Smooth muscle cell (in vitro differentiated cells): ENCODE measurements around the gene MAGI1. TPM values are rescaled to one million over a fixed set of nuclear protein-coding genes. Genes with fewer than 3 reads are reported as not detected.

ENCODE experiments used
- DNase-seq: peaks from one replicate; lab custom pipeline; 2025; ENCODE audit not compliant: unreplicated experiment; lab: John Stamatoyannopoulos, UW
- H2AFZ ChIP-seq: fragments of 200-600 bp; sonication (generic); 2 replicates; pipeline ENCODE4 v1.6.0; 2016; ENCODE audit warnings: antibody characterized with exemption, low read depth, mild to moderate bottlenecking
- H3F3A ChIP-seq: fragments of 200-600 bp; sonication (generic); 2 replicates; pipeline ENCODE4 v1.6.0; 2017; ENCODE audit warnings: antibody characterized with exemption, low read depth
- H3K27ac ChIP-seq: fragments of 200-600 bp; sonication (generic); 2 replicates; pipeline ENCODE4 v1.5.1; 2016; ENCODE audit warnings: low read depth, mild to moderate bottlenecking
- H3K27me3 ChIP-seq: fragments of 200-600 bp; sonication (generic); 2 replicates; pipeline ENCODE4 v1.6.1; 2016; ENCODE audit warnings: low read depth, mild to moderate bottlenecking
- H3K36me3 ChIP-seq: fragments of 200-600 bp; sonication (generic); 2 replicates; pipeline ENCODE4 v1.5.1; 2016; ENCODE audit warnings: low read depth
- H3K4me1 ChIP-seq: fragments of 200-600 bp; sonication (generic); 2 replicates; pipeline ENCODE4 v1.5.1; 2016; ENCODE audit warnings: low read depth
- H3K4me2 ChIP-seq: fragments of 200-600 bp; sonication (generic); 2 replicates; pipeline ENCODE4 v1.6.0; 2016; ENCODE audit warnings: mild to moderate bottlenecking
- H3K4me3 ChIP-seq: fragments of 200-600 bp; sonication (generic); 2 replicates; pipeline ENCODE4 v1.5.1; 2016; ENCODE audit warnings: mild to moderate bottlenecking
- H3K79me2 ChIP-seq: fragments of 200-600 bp; sonication (generic); 2 replicates; pipeline ENCODE4 v1.6.0; 2016; ENCODE audit warnings: low read depth, mild to moderate bottlenecking
- H3K9ac ChIP-seq: fragments of 200-600 bp; sonication (generic); 2 replicates; pipeline ENCODE4 v1.6.0; 2016; ENCODE audit warnings: low read depth
- H3K9me3 ChIP-seq: fragments of 200-600 bp; sonication (generic); replicated peaks from 2 replicates; pipeline ENCODE4 v1.5.1; 2016; ENCODE audit warnings: low read depth
- H4K20me1 ChIP-seq: fragments of 200-600 bp; sonication (generic); 2 replicates; pipeline ENCODE4 v1.6.0; 2016; ENCODE audit warnings: low read depth
- CTCF ChIP-seq: fragments of 200-600 bp; sonication (generic); IDR thresholded peaks from 2 replicates; pipeline ENCODE4 v1.5.1; 2017; ENCODE audit warnings: borderline replicate concordance, mild to moderate bottlenecking, antibody characterized with exemption; ENCODE audit not compliant: insufficient read depth, poor library complexity, severe bottlenecking
- WGBS: methylation state at CpG from one replicate; pipeline ENCODE4 v1.1.7; 2016; ENCODE audit warnings: low lambda C conversion rate; 5-methylcytosine and 5-hydroxymethylcytosine counted together
- polyA plus RNA-seq: library from polyadenylated mRNA; unstranded; fragments of >200 nt; fragmentation: Nextera tagmentation; extraction: Ambion mirVana; gene quantifications from 2 replicates; pipeline ENCODE4 v1.2.1, GENCODE V29; 2016
- total RNA-seq: library from RNA; depleted of rRNA; stranded (reverse); fragments of >200 nt; gene quantifications from 2 replicates; pipeline ENCODE4 v1.2.3, GENCODE V29; 2014

MAGI1 gene
- total and polyA plus RNA-seq, 2 experiments from 2014 or later = 9.9 to 23.3 TPM

GRCh38 chr3:66000506-66000905, 38.2 kb downstream of the MAGI1 start:
- H3K4me3 ChIP-seq = no peak overlapping the region
- H3K36me3 ChIP-seq = no peaks in the 10 kb centered on the region
- no peak for DNase-seq
- H3F3A ChIP-seq = no peaks in the 10 kb centered on the region
- H3K9me3 ChIP-seq = no peaks in the 10 kb centered on the region
- H4K20me1 ChIP-seq = peaks cover 62% of the 10 kb centered on the region
- H3K4me1 ChIP-seq = no peaks in the 10 kb centered on the region
- peaks cover 12% of the 10 kb centered on the region for H3K79me2 ChIP-seq
- H3K27ac ChIP-seq = no peak overlapping the region
- no peak overlapping the region for H3K4me2 ChIP-seq
- H2AFZ ChIP-seq = no peak overlapping the region
- TF ChIP-seq CTCF = no peak
- H3K9ac ChIP-seq = no peak overlapping the region
- no peaks in the 10 kb centered on the region for H3K27me3 ChIP-seq

- Histone ChIP-seq H3K36me3 (no peaks in the 10 kb centered on the region), H3K79me2 (peaks cover 12% of the 10 kb centered on the region), H3K9me3 (no peaks in the 10 kb centered on the region), H3K4me3 (no peak overlapping the region), H3F3A (no peaks in the 10 kb centered on the region), H3K4me2 (no peak overlapping the region), H3K27ac (no peak overlapping the region), H3K27me3 (no peaks in the 10 kb centered on the region), H3K9ac (no peak overlapping the region), H3K4me1 (no peaks in the 10 kb centered on the region), H4K20me1 (peaks cover 67% of the 10 kb centered on the region), H2AFZ (no peak overlapping the region)
- DNase-seq = no peak
- no peak for TF ChIP-seq CTCF
- 84% methylated on average over 8 of the region's 8 CpGs for WGBS
Measured at GRCh38 chr3:65999606-66000005, 39.1 kb downstream of the MAGI1 start.

GRCh38 chr3:65996589-65996988, 42.1 kb downstream of the MAGI1 start:
- Histone ChIP-seq H3K4me2 (peak overlapping the region; percentile 47), H3K36me3 (no peaks in the 10 kb centered on the region), H3K4me1 (no peaks in the 10 kb centered on the region), H3F3A (no peaks in the 10 kb centered on the region), H2AFZ (no peak overlapping the region), H3K4me3 (peak overlapping the region; percentile 5), H3K27me3 (no peaks in the 10 kb centered on the region), H4K20me1 (peaks cover 72% of the 10 kb centered on the region), H3K9me3 (no peaks in the 10 kb centered on the region), H3K79me2 (peaks cover 12% of the 10 kb centered on the region), H3K9ac (peak overlapping the region; percentile 22), H3K27ac (peak overlapping the region; percentile 79)
- 57% methylated on average over 11 of the region's 11 CpGs for WGBS
- no peak for DNase-seq
- no peak for TF ChIP-seq CTCF

GRCh38 chr3:65995515-65995914, 43.2 kb downstream of the MAGI1 start:
- peaks cover 64% of the 10 kb centered on the region for H4K20me1 ChIP-seq
- no peak for TF ChIP-seq CTCF
- no peak overlapping the region for H3K4me2 ChIP-seq
- no peaks in the 10 kb centered on the region for H3K4me1 ChIP-seq
- no peaks in the 10 kb centered on the region for H3F3A ChIP-seq
- no peak overlapping the region for H3K4me3 ChIP-seq
- H2AFZ ChIP-seq = no peak overlapping the region
- H3K27me3 ChIP-seq = no peaks in the 10 kb centered on the region
- H3K36me3 ChIP-seq = no peaks in the 10 kb centered on the region
- WGBS = 76% methylated on average over 6 of the region's 6 CpGs
- H3K9ac ChIP-seq = no peak overlapping the region
- peak overlapping the region; percentile 10 for H3K27ac ChIP-seq
- no peak for DNase-seq
- no peaks in the 10 kb centered on the region for H3K9me3 ChIP-seq
- H3K79me2 ChIP-seq = peaks cover 7% of the 10 kb centered on the region
